ENCODE data around the gene CBFA2T3. TPM values are rescaled to one million over a fixed set of nuclear protein-coding genes. Genes with fewer than 3 reads are reported as not detected.

CBFA2T3 gene
- total and polyA plus RNA-seq, 2 of the 13 experiments (the other 11 are each of a cell fraction or from before 2014, with no cell fraction given) = 0.05 TPM; not detected in 1

- TF ChIP-seq ZHX1 (CRISPR knock-in tag; IDR thresholded peaks at IDR 0.05; ENCODE audit: low read depth) = no peak
- TF ChIP-seq KDM5B (CRISPR knock-in tag; IDR thresholded peaks at IDR 0.05; ENCODE audit: borderline replicate concordance) = no peak; the same call in 1 of the 2 replicates
- no peak for TF ChIP-seq SOX6 (IDR thresholded peaks at IDR 0.05)
- TF ChIP-seq SOX6 (CRISPR knock-in tag; IDR thresholded peaks at IDR 0.05) = no peak
- TF ChIP-seq ZNF691 (CRISPR knock-in tag; IDR thresholded peaks at IDR 0.05; ENCODE audit: borderline replicate concordance, low read depth) = peak; percentile 42; the same call in 1 of the 2 replicates
- peak; percentile 74 for TF ChIP-seq RAD21 (CRISPR knock-in tag; IDR thresholded peaks at IDR 0.05)
- 0 out of 2 replicates have a peak, but pooled peaks have one; percentile 25 for TF ChIP-seq ZNF235 (CRISPR knock-in tag; IDR thresholded peaks at IDR 0.05; ENCODE audit: borderline replicate concordance)
- no peak for TF ChIP-seq RCOR2 (CRISPR knock-in tag; IDR thresholded peaks at IDR 0.05)
- TF ChIP-seq STAG1 (CRISPR knock-in tag; IDR thresholded peaks at IDR 0.05) = peak; percentile 64
- peak; percentile 47; the same call in 1 of the 2 replicates for TF ChIP-seq HNF1B (CRISPR knock-in tag; IDR thresholded peaks at IDR 0.05)
- peak; percentile 76 for TF ChIP-seq CTCF (CRISPR knock-in tag; IDR thresholded peaks at IDR 0.05)
- no peak for TF ChIP-seq HNRNPH1 (optimal IDR thresholded peaks at IDR 0.05; ENCODE audit: low read depth, low read length)
- TF ChIP-seq HES4 (CRISPR knock-in tag; IDR thresholded peaks at IDR 0.05; ENCODE audit: borderline replicate concordance) = peak; percentile 4; the same call in 1 of the 2 replicates
- TF ChIP-seq ZNF276 (CRISPR knock-in tag; IDR thresholded peaks at IDR 0.05; ENCODE audit: low read depth) = no peak
- TF ChIP-seq BCL3 (CRISPR knock-in tag; IDR thresholded peaks at IDR 0.05) = no peak
- no peak for TF ChIP-seq ZNF746 (CRISPR knock-in tag; IDR thresholded peaks at IDR 0.05)
- no peak for TF ChIP-seq BATF2 (CRISPR knock-in tag; IDR thresholded peaks at IDR 0.05)
Observed at GRCh38 chr16:88924834-88925539, 52.0 kb downstream of the CBFA2T3 start (continued).

Measured in HepG2 (cell line).